Measurements from ENCODE around the gene DIP2B. TPM values are rescaled to one million over a fixed set of nuclear protein-coding genes. Genes with fewer than 3 reads are reported as not detected.
"Not testable (repeated sequence)": the region's sequence is repeated elsewhere in the genome, so short reads cannot be mapped to it uniquely, and the experiment has no call there.

Gene DIP2B
- total RNA-seq, 1 experiment from 2014 or later, result 26.1 TPM

GRCh38 chr12:50554651-50555050 lies 49.9 kb downstream of the DIP2B start (continued):
- TF ChIP-seq ATF6 (CRISPR knock-in tag; IDR thresholded peaks at IDR 0.05), result no peak

- DNase-seq (ENCODE audit: low spot score) (no peak), ATAC-seq (no peak)
- no peaks in the 10 kb centered on the region for H3K9me3 Mint-ChIP-seq
- ChIA-PET POLR2A (no interaction called here), CTCF (no interaction called here)
- H3K4me3 Mint-ChIP-seq, result no peak overlapping the region
- H3K27ac Mint-ChIP-seq, result peak overlapping the region; percentile 43; the same call in 1 of the 2 replicates
- peaks cover 3% of the 10 kb centered on the region; the same call in 1 of the 2 replicates for H3K36me3 Mint-ChIP-seq
- H3K4me1 Mint-ChIP-seq, result peaks cover 18% of the 10 kb centered on the region
- H3K27me3 Mint-ChIP-seq (ENCODE audit: low read depth), result no peaks in the 10 kb centered on the region
- TF ChIP-seq ZNF317 (CRISPR knock-in tag; IDR thresholded peaks at IDR 0.05; ENCODE audit: borderline replicate concordance, low read depth) (no peak), SMAD3 (CRISPR knock-in tag; IDR thresholded peaks at IDR 0.05; ENCODE audit: borderline replicate concordance) (no peak), RORB (CRISPR knock-in tag; IDR thresholded peaks at IDR 0.05) (no peak), RELA (CRISPR knock-in tag; IDR thresholded peaks at IDR 0.05; ENCODE audit: borderline replicate concordance) (no peak), FOXK1 (CRISPR knock-in tag; IDR thresholded peaks at IDR 0.05) (no peak), NFYB (CRISPR knock-in tag; conservative IDR thresholded peaks at IDR 0.05; ENCODE audit: low read depth) (no peak), HMGXB4 (CRISPR knock-in tag; IDR thresholded peaks at IDR 0.05) (no peak), E2F4 (CRISPR knock-in tag; IDR thresholded peaks at IDR 0.05; ENCODE audit: borderline replicate concordance, low read depth) (no peak), ZNF532 (CRISPR knock-in tag; IDR thresholded peaks at IDR 0.05; ENCODE audit: borderline replicate concordance) (no peak), OVOL2 (CRISPR knock-in tag; IDR thresholded peaks at IDR 0.05; ENCODE audit: borderline replicate concordance) (no peak), MYBL2 (CRISPR knock-in tag; IDR thresholded peaks at IDR 0.05) (no peak), MXD4 (CRISPR knock-in tag; IDR thresholded peaks at IDR 0.05; ENCODE audit: borderline replicate concordance) (no peak)
These were observed 50.7 kb downstream of the DIP2B start for GRCh38 chr12:50555471-50555885.

- no peak overlapping the region for H3K27ac Mint-ChIP-seq
- H3K4me1 Mint-ChIP-seq, result peaks cover 18% of the 10 kb centered on the region
- ATAC-seq, result no peak
- DNase-seq (ENCODE audit: low spot score), result no peak
- H3K36me3 Mint-ChIP-seq, result peaks cover 3% of the 10 kb centered on the region; the same call in 1 of the 2 replicates
- CTCF ChIA-PET, result no interaction called here
- POLR2A ChIA-PET, result no interaction called here
- TF ChIP-seq FOXK1 (CRISPR knock-in tag; IDR thresholded peaks at IDR 0.05), result no peak
- no peak for TF ChIP-seq ARID4B (CRISPR knock-in tag; IDR thresholded peaks at IDR 0.05; ENCODE audit: borderline replicate concordance)
- TF ChIP-seq ZNF138 (CRISPR knock-in tag; conservative IDR thresholded peaks at IDR 0.05), result no peak
- TF ChIP-seq ZNF423 (CRISPR knock-in tag; IDR thresholded peaks at IDR 0.05), result no peak
- no peak for TF ChIP-seq ZBTB21 (CRISPR knock-in tag; IDR thresholded peaks at IDR 0.05; ENCODE audit: borderline replicate concordance)
- TF ChIP-seq NR1H2 (CRISPR knock-in tag; IDR thresholded peaks at IDR 0.05), result no peak
- H3K9me3 Mint-ChIP-seq, result no peaks in the 10 kb centered on the region
- H3K27me3 Mint-ChIP-seq (ENCODE audit: low read depth), result no peaks in the 10 kb centered on the region
- no peak overlapping the region for H3K4me3 Mint-ChIP-seq
These were observed 51.5 kb downstream of the DIP2B start for GRCh38 chr12:50556273-50556672.

- CTCF ChIA-PET; POLR2A ChIA-PET; H3K27me3 Mint-ChIP-seq (ENCODE audit: low read depth); H3K27ac Mint-ChIP-seq; H3K4me3 Mint-ChIP-seq; H3K9me3 Mint-ChIP-seq; H3K36me3 Mint-ChIP-seq; ATAC-seq; DNase-seq (ENCODE audit: low spot score): not testable (repeated sequence)
- peaks cover 18% of the 10 kb centered on the region for H3K4me1 Mint-ChIP-seq
These were observed 52.0 kb downstream of the DIP2B start for GRCh38 chr12:50556796-50557195.
